Tibial nerve (tissue), 4 donors: ENCODE measurements around the gene HSH2D. TPM values are rescaled to one million over a fixed set of nuclear protein-coding genes. Genes with fewer than 3 reads are reported as not detected.
"Not testable (repeated sequence)": the region's sequence is repeated elsewhere in the genome, so short reads cannot be mapped to it uniquely, and the experiment has no call there.

Source experiments
- DNase-seq, 2 donors: peaks; one replicate each; pipeline ENCODE4 v3.0.0-alpha.2; 2019; ENCODE audit warnings: low spot score in 2 of 2
- H3K27ac ChIP-seq, 4 donors: fragments of 200-600 bp; sonication (generic) in 3 of 4; one replicate each; pipeline ENCODE4 v1.5.1; 2017 to 2019; ENCODE audit warnings: mild to moderate bottlenecking in 1 of 4
- H3K27me3 ChIP-seq, 2 donors: fragments of 200-600 bp; sonication (generic) in 1 of 2; one replicate each; pipeline versions ENCODE4 v1.5.1 to v1.6.0; 2017 to 2019
- H3K36me3 ChIP-seq, 3 donors: fragments of 200-600 bp; sonication (generic); one replicate each; pipeline ENCODE4 v1.5.1; 2018 to 2019
- H3K4me1 ChIP-seq, 4 donors: fragments of 200-600 bp; sonication (generic) in 3 of 4; one replicate each; pipeline ENCODE4 v1.5.1; 2017 to 2019
- H3K4me3 ChIP-seq, 4 donors: fragments of 200-600 bp; sonication (generic) in 3 of 4; one replicate each; pipeline ENCODE4 v1.5.1; 2017 to 2019; ENCODE audit warnings: mild to moderate bottlenecking in 1 of 4, moderate library complexity in 1 of 4
- H3K9me3 ChIP-seq, 4 donors: fragments of 200-600 bp; sonication (generic) in 3 of 4; one replicate each; pipeline ENCODE4 v1.5.1; 2017 to 2019
- CTCF ChIP-seq, 5 experiments: fragments of 200-600 bp in 3 of 5; fragments of 450-650 bp in 2 of 5; sonication (generic) in 3 of 5; IDR thresholded peaks; one replicate each; pipeline ENCODE4 v1.5.1; 2016 to 2019; ENCODE audit warnings: antibody characterized with exemption in 5 of 5, mild to moderate bottlenecking in 3 of 5, moderate library complexity in 2 of 5
- EP300 ChIP-seq, 2 donors: sonication (generic); formaldehyde crosslinking; IDR thresholded peaks; one replicate each; pipeline ENCODE4 v1.6.1; 2017; ENCODE audit warnings: antibody characterized with exemption in 2 of 2, mild to moderate bottlenecking in 1 of 2
- POLR2A ChIP-seq, 2 donors: fragments of 450-650 bp; IDR thresholded peaks; one replicate each; pipeline ENCODE4 v1.6.1; 2017; ENCODE audit warnings: antibody characterized with exemption in 2 of 2, mild to moderate bottlenecking in 2 of 2, moderate library complexity in 2 of 2
- WGBS, 2 donors: methylation state at CpG; one replicate each; pipeline ENCODE4 v1.1.5; 2018; 5-methylcytosine and 5-hydroxymethylcytosine counted together
- total RNA-seq, 4 donors: library from RNA; depleted of rRNA; stranded (reverse); fragments of >200 nt; gene quantifications; one replicate each; pipeline ENCODE4 v1.1.0, GENCODE V29; 2016

The HSH2D gene
- total RNA-seq, 4 donors from 2014 or later, result 0.22 TPM; not detected in 3

GRCh38 chr19:16116067-16116466 lies 27.4 kb upstream of the HSH2D start:
- Histone ChIP-seq H3K4me1 (peaks cover 0 to 74% (median 38%) of the 10 kb centered on the region in 4 donors), H3K36me3 (peaks cover 0 to 50% (median 20%) of the 10 kb centered on the region in 3 donors)

GRCh38 chr19:16117594-16118033 lies 25.9 kb upstream of the HSH2D start:
- Histone ChIP-seq H3K9me3 (no peaks in the 10 kb centered on the region), H3K4me3 (no peak overlapping the region), H3K4me1 (peaks cover 0 to 69% (median 31%) of the 10 kb centered on the region in 4 donors), H3K27me3 (no peaks in the 10 kb centered on the region), H3K36me3 (peaks cover 0 to 65% (median 26%) of the 10 kb centered on the region in 3 donors), H3K27ac (peak overlapping the region in 1 of 4 donors; percentile 68)
- TF ChIP-seq CTCF (IDR thresholded peaks at IDR 0.05) (no peak), EP300 (IDR thresholded peaks at IDR 0.05) (no peak), POLR2A (IDR thresholded peaks at IDR 0.05) (no peak)
- no peak for DNase-seq
- 81 to 82% methylated on average over 11 of the region's 11 CpGs for WGBS, 2 donors

More at GRCh38 chr19:16116067-16116466, 27.4 kb upstream of the HSH2D start:
- TF ChIP-seq POLR2A (IDR thresholded peaks at IDR 0.05), result no peak
- no peak for TF ChIP-seq EP300 (IDR thresholded peaks at IDR 0.05)
- no peak for TF ChIP-seq CTCF (IDR thresholded peaks at IDR 0.05)
- no peak overlapping the region for H3K4me3 ChIP-seq
- no peaks in the 10 kb centered on the region for H3K9me3 ChIP-seq
- 59 to 65% methylated on average over 4 of the region's 4 CpGs for WGBS, 2 donors
- DNase-seq, result no peak
- H3K27me3 ChIP-seq, result no peaks in the 10 kb centered on the region
- H3K27ac ChIP-seq, result peak overlapping the region in 1 of 4 donors; percentile 39

GRCh38 chr19:16118489-16119033 lies 24.9 kb upstream of the HSH2D start:
- H3K27ac ChIP-seq, result peak overlapping the region in 2 of 4 donors; percentile 17 to 68
- H3K4me1 ChIP-seq, result peaks cover 0 to 59% (median 21%) of the 10 kb centered on the region in 4 donors
- TF ChIP-seq POLR2A (IDR thresholded peaks at IDR 0.05), result no peak
- no peak for TF ChIP-seq CTCF (IDR thresholded peaks at IDR 0.05)
- TF ChIP-seq EP300 (IDR thresholded peaks at IDR 0.05), result no peak
- DNase-seq, result no peak
- 67 to 78% methylated on average over 12 of the region's 12 CpGs for WGBS, 2 donors
- H3K4me3 ChIP-seq, result no peak overlapping the region
- no peaks in the 10 kb centered on the region for H3K9me3 ChIP-seq
- peaks cover 0 to 75% (median 29%) of the 10 kb centered on the region in 3 donors for H3K36me3 ChIP-seq
- H3K27me3 ChIP-seq, result no peaks in the 10 kb centered on the region

- WGBS, 2 donors, result 84 to 85% methylated on average over 19 of the region's 19 CpGs
- not testable (repeated sequence) for H3K27me3 ChIP-seq, H3K9me3 ChIP-seq, DNase-seq, H3K4me3 ChIP-seq
- Histone ChIP-seq H3K36me3 (peaks cover 0 to 82% (median 33%) of the 10 kb centered on the region in 3 donors), H3K27ac (peak overlapping the region in 2 of 4 donors; percentile 60 to 65), H3K4me1 (peaks cover 0 to 53% (median 15%) of the 10 kb centered on the region in 4 donors)
These were observed 24.2 kb upstream of the HSH2D start for GRCh38 chr19:16119075-16119857.

GRCh38 chr19:16121141-16121540 lies 22.3 kb upstream of the HSH2D start:
- DNase-seq, result no peak
- Histone ChIP-seq H3K36me3 (peaks cover 0 to 98% (median 41%) of the 10 kb centered on the region in 3 donors), H3K4me3 (no peak overlapping the region), H3K4me1 (peaks cover 0 to 35% (median 4%) of the 10 kb centered on the region in 4 donors), H3K27me3 (no peaks in the 10 kb centered on the region), H3K9me3 (no peaks in the 10 kb centered on the region), H3K27ac (no peak overlapping the region)
- 94% methylated on average over 2 to 5 of the region's 5 CpGs for WGBS, 2 donors
- TF ChIP-seq EP300 (IDR thresholded peaks at IDR 0.05), result no peak
- TF ChIP-seq CTCF (IDR thresholded peaks at IDR 0.05), result no peak
- no peak for TF ChIP-seq POLR2A (IDR thresholded peaks at IDR 0.05)
